Erythroblast (primary cell): Measurements from ENCODE around the gene TEX11.
"Not testable (repeated sequence)": the region's sequence is repeated elsewhere in the genome, so short reads cannot be mapped to it uniquely, and the experiment has no call there.

Source experiments
- DNase-seq, 2 experiments: peaks; one replicate each; lab custom pipeline; 2025; lab: John Stamatoyannopoulos, UW
- GATA1 ChIP-seq: IDR thresholded peaks from 2 replicates; pipeline ENCODE4 v1.6.1; 2011; ENCODE audit warnings: low read depth, mild to moderate bottlenecking, control low read depth, low read length, moderate library complexity
- POLR2A ChIP-seq: IDR thresholded peaks from 2 replicates; pipeline ENCODE4 v1.6.1; 2011; ENCODE audit warnings: mild to moderate bottlenecking, low read length

The TEX11 gene

GRCh38 chrX:70825366-70825765 is 83.1 kb downstream of the TEX11 start:
- no peak for DNase-seq
- TF ChIP-seq GATA1 (no peak), POLR2A (no peak)

- no peak for DNase-seq
- no peak for TF ChIP-seq GATA1
- TF ChIP-seq POLR2A = no peak
Measured at GRCh38 chrX:70808942-70809940, 99.3 kb downstream of the TEX11 start.

- no peak for TF ChIP-seq GATA1
- no peak for TF ChIP-seq POLR2A
- DNase-seq = no peak
Measured at GRCh38 chrX:70806081-70806480, 102.4 kb downstream of the TEX11 start.

- not testable (repeated sequence) for DNase-seq
Measured at GRCh38 chrX:70796742-70797141, 111.8 kb downstream of the TEX11 start.

GRCh38 chrX:70774223-70774622 is 134.3 kb downstream of the TEX11 start:
- no peak for TF ChIP-seq GATA1
- no peak for TF ChIP-seq POLR2A

GRCh38 chrX:70769659-70770227 is 138.8 kb downstream of the TEX11 start:
- peak in 1 of 2 experiments; percentile 19 for DNase-seq
- TF ChIP-seq GATA1 = no peak
- TF ChIP-seq POLR2A = no peak

More at GRCh38 chrX:70774223-70774622, 134.3 kb downstream of the TEX11 start:
- no peak for DNase-seq

- TF ChIP-seq GATA1 (no peak), POLR2A (no peak)
- DNase-seq = no peak
Measured at GRCh38 chrX:70762285-70762684, 146.2 kb downstream of the TEX11 start.

GRCh38 chrX:70755850-70756249 is 152.7 kb downstream of the TEX11 start:
- no peak for DNase-seq
- no peak for TF ChIP-seq GATA1
- TF ChIP-seq POLR2A = no peak

- no peak for TF ChIP-seq POLR2A
- DNase-seq = no peak
Measured at GRCh38 chrX:70754169-70754848, 154.2 kb downstream of the TEX11 start.

GRCh38 chrX:70733774-70734173 is 174.7 kb downstream of the TEX11 start:
- not testable (repeated sequence) for DNase-seq

- DNase-seq = not testable (repeated sequence)
Measured at GRCh38 chrX:70727961-70728360, 180.6 kb downstream of the TEX11 start.

GRCh38 chrX:70720721-70721120 is 187.8 kb downstream of the TEX11 start:
- DNase-seq = no peak
- no peak for TF ChIP-seq GATA1
- no peak for TF ChIP-seq POLR2A

GRCh38 chrX:70711336-70711735 is 197.2 kb downstream of the TEX11 start:
- not testable (repeated sequence) for DNase-seq

- TF ChIP-seq POLR2A = no peak
- no peak for TF ChIP-seq GATA1
- DNase-seq = no peak
Measured at GRCh38 chrX:70694339-70695122, 214.0 kb downstream of the TEX11 start.

GRCh38 chrX:70679455-70679854 is 229.1 kb downstream of the TEX11 start:
- not testable (repeated sequence) for DNase-seq
